HG02763 (cell line): ENCODE data around the gene VIPR2.

Experiments
- ATAC-seq: cut with Tn5 transposase; IDR thresholded peaks from one replicate; pipeline ENCODE4 v1.9.1; 2021; ENCODE audit warnings: mild to moderate bottlenecking, moderate library complexity; ENCODE audit not compliant: unreplicated experiment

The VIPR2 gene

GRCh38 chr7:159121476-159121875, 23.2 kb downstream of the VIPR2 start:
- ATAC-seq: no peak

GRCh38 chr7:159121068-159121467, 23.6 kb downstream of the VIPR2 start:
- no peak for ATAC-seq

GRCh38 chr7:159120540-159120919, 24.1 kb downstream of the VIPR2 start:
- no peak for ATAC-seq

GRCh38 chr7:159119851-159120539, 24.7 kb downstream of the VIPR2 start:
- no peak for ATAC-seq

GRCh38 chr7:159119026-159119741, 25.5 kb downstream of the VIPR2 start:
- no peak for ATAC-seq

GRCh38 chr7:159118623-159119022, 26.0 kb downstream of the VIPR2 start:
- ATAC-seq: no peak

- ATAC-seq: no peak
Measured at GRCh38 chr7:159118197-159118595, 26.5 kb downstream of the VIPR2 start.

- ATAC-seq: no peak
Measured at GRCh38 chr7:159117366-159118196, 27.1 kb downstream of the VIPR2 start.

GRCh38 chr7:159116581-159117339, 27.9 kb downstream of the VIPR2 start:
- no peak for ATAC-seq

GRCh38 chr7:159115601-159116501, 28.8 kb downstream of the VIPR2 start:
- ATAC-seq: no peak

- ATAC-seq: no peak
Measured at GRCh38 chr7:159114981-159115380, 29.7 kb downstream of the VIPR2 start.

GRCh38 chr7:159114096-159114495, 30.6 kb downstream of the VIPR2 start:
- ATAC-seq: no peak

- no peak for ATAC-seq
Measured at GRCh38 chr7:159113056-159113455, 31.6 kb downstream of the VIPR2 start.

- ATAC-seq: no peak
Measured at GRCh38 chr7:159112136-159113011, 32.3 kb downstream of the VIPR2 start.

- ATAC-seq: no peak
Measured at GRCh38 chr7:159109653-159110035, 35.0 kb downstream of the VIPR2 start.

GRCh38 chr7:159108941-159109652, 35.6 kb downstream of the VIPR2 start:
- ATAC-seq: no peak

GRCh38 chr7:159108491-159108890, 36.2 kb downstream of the VIPR2 start:
- no peak for ATAC-seq

GRCh38 chr7:159107161-159107892, 37.3 kb downstream of the VIPR2 start:
- ATAC-seq: no peak
